GM10248 (cell line): ENCODE results near the gene ZNF497.

Experiments
- CTCF ChIA-PET: fragments of 300-600 bp; sonication (Branson Sonifier 250); formaldehyde crosslinking; extraction: SDS; loops from one replicate; lab custom pipeline; 2021; ENCODE audit warnings: antibody characterized with exemption; lab: Yijun Ruan, JAX
- POLR2A ChIA-PET: fragments of 350-650 bp; sonication (Branson Sonifier 250); formaldehyde crosslinking; extraction: SDS; loops from one replicate; lab custom pipeline; 2020; ENCODE audit warnings: antibody characterized with exemption; lab: Yijun Ruan, JAX
- DNase-seq: peaks from one replicate; pipeline ENCODE4 v3.0.0; 2012; ENCODE audit errors: extremely low spot score
- TF ChIP-seq, protein P1 (sequence below): IDR thresholded peaks from 2 replicates; pipeline ENCODE4 v1.5.1; 2012; ENCODE audit warnings: mild to moderate bottlenecking, low read depth; ENCODE audit errors: extremely low read depth, missing control alignments, control extremely low read depth

The ZNF497 gene

DNA sequence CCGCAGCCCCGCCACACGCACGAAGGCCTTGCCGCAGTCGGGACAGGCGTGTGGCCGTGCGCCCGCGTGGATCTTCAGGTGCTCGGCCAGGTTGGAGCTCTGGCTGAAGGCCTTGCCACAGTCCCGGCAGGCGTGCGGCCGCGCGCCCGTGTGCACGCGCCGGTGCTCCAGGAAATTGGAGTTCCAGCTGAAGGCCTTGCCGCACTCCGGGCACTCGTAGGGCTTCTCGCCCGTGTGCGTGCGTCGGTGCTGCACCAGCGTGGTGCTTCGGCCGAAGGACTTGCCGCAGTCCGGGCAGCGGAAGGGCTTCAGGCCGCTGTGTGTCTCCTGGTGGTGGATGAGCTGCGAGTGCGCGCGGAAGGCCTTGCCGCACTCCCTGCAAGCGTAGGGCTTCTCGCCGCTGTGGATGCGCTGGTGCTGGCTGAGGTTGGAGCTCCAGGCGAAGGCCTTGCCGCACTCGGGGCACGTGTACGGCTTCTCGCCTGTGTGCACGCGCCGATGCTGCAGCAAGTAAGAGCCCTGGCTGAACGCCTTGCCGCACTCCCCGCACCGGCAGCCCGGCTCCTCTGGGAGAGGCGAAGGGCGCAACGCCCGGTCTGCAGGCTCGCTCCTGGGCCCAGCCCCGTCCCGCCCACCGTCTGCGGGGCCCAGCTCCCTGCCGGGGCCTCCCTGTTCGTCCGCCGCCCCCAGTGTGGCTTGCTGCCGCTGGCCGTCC lies 5.6 kb downstream of the ZNF497 start:
- TF ChIP-seq, protein P1, sequence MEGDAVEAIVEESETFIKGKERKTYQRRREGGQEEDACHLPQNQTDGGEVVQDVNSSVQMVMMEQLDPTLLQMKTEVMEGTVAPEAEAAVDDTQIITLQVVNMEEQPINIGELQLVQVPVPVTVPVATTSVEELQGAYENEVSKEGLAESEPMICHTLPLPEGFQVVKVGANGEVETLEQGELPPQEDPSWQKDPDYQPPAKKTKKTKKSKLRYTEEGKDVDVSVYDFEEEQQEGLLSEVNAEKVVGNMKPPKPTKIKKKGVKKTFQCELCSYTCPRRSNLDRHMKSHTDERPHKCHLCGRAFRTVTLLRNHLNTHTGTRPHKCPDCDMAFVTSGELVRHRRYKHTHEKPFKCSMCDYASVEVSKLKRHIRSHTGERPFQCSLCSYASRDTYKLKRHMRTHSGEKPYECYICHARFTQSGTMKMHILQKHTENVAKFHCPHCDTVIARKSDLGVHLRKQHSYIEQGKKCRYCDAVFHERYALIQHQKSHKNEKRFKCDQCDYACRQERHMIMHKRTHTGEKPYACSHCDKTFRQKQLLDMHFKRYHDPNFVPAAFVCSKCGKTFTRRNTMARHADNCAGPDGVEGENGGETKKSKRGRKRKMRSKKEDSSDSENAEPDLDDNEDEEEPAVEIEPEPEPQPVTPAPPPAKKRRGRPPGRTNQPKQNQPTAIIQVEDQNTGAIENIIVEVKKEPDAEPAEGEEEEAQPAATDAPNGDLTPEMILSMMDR = no peak
- ChIA-PET CTCF (no interaction called here), POLR2A (interaction anchor here (0.6 kb wide), 1 partner anchor 205 kb away, joined by 4 read pairs; no protein-coding TSS in a partner anchor)
- DNase-seq = no peak

DNA sequence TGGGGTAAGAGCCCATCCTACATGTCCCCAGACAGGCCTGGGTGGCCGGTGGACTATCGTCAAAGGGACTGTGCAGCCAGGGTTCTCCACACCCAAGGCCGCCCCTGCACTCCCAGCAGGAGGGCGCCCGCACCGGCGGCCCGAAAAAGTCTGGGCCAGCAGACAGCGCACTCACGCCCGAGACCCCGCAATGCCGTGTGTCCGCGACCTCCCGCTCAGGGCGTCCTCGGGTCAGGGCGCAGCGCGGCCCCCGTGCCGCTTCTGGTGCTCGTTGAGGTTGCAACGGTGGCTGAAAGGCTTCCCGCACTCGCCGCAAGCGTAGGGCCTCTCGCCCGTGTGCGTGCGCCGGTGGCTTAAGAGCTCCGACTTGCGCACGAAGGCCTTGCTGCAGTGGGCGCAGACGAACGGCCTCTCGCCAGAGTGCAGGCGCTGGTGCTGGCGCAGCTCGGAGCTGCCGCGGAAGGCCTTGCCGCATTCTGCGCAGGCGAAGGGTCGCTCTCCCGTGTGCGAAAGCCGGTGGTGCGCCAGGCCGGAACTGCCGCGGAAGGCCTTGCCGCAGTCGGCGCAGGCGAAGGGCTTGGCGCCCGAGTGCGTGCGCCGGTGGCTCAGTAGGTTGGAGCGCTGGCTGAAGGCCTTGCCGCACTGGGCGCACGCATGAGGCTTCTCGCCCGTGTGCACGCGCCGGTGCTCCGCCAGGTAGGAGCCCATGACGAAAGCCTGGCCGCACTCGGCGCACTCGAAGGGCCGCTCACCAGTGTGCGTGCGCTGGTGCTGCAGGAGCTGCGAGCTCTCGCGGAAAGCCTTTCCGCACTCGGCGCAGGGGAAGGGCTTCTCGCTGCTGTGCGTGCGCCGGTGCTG lies 6.4 kb downstream of the ZNF497 start:
- no peak for DNase-seq

DNA sequence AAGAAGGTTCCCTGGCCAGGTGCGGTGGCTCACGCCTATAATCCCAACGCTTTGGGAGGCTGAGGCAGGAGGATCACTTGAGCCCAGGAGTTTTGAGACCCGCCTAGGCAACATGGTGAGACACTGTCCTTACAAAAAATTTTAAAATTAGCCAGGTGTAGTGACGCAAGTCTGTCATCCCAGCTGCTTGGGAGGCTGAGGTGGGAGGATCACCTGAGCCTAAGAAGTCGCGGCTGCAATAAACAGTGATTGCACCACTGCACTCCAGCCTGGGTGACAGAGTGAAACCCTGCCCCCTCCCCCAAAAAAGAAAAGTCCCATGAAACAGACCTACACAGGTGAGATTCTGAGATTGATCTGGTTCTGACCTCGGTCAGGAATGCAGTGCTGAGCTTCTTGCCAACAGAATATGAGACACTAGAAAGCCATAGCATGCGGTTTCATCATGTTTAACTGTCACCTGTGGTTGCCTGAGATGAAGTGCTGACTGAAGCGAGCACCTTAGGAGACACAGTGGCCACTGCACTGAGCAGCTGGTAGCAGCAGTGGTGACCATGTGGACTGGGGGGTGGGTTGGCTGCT lies 7.2 kb downstream of the ZNF497 start:
- TF ChIP-seq, protein P1 = no peak
- CTCF ChIA-PET = interaction anchor here (1.5 kb wide), 1 partner anchor 165 kb away, joined by 4 read pairs; the partner anchor contains the start of gene ZBTB45
- POLR2A ChIA-PET = no interaction called here
- DNase-seq = no peak

More for the DNA sequence above, 6.4 kb downstream of the ZNF497 start:
- POLR2A ChIA-PET = interaction anchor here (0.6 kb wide), 1 partner anchor 206 kb away, joined by 4 read pairs; no protein-coding TSS in a partner anchor
- CTCF ChIA-PET = no interaction called here
- TF ChIP-seq, protein P1 = no peak

DNA sequence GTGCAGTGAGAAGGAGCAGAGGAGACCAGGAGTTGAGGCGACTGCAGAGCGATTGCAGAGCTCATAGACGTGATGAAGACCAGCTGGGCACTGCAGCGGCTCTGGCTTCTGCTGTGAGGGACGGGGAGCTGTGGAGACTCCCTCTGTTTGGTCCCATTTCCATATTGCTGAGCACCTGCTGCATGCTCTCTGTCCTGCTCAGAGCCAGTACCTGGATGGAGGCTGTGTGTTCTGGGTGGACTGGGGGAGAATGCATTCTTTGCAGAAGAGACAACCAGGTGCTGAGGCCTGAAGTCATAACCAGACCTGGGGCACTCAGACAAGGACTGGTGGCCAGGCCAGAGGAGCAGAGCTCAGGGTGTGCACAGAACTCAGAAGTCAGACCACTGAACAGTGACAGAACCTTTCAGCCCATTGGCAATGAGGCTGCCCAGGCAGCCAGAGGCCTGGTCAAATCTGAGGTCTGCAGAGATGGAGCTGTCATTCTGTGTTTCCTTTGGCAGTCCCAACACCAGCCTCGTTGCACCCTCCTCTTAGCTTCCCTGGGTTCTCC lies 8.0 kb downstream of the ZNF497 start:
- no peak for DNase-seq
- TF ChIP-seq, protein P1 = no peak
- CTCF ChIA-PET = interaction anchor here (1.5 kb wide), 1 partner anchor 165 kb away, joined by 4 read pairs; the partner anchor contains the start of gene ZBTB45

DNA sequence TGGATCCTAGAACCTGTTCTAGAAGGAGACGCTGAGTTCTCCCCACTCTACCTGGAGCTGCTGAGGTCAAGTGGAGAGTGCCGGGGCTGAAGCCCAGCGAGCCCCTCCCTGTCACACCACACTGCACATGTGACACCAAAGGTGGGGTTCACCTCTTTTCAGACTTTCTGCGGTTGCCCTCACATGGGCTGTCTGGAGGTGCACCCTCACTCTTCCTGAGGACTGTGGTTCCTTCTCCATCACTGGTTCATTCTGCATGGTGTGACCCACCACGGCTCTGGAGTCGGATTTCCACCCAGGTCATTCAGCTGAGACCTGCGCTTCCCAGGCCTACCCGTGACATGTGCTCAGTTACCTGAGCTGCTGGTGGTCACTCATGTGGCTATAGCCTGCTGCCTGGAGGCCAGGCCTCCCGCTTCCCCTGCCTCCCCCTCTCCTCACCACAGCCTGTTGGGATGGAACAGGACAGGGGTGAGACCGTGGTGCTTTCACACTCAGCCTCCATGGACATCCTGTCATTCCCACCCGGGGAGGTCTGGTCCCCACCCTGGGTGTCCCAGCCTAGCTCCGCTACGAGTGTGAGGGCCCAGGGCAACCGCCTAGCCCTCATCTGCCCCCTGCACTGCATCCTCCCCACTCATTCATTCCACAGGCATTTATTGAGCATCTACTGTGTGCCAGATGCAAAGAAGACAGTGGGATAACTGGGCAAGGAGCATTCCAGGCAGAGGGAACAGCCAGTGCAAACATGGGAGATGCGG lies 8.7 kb downstream of the ZNF497 start:
- POLR2A ChIA-PET = no interaction called here
- TF ChIP-seq, protein P1 = no peak
- CTCF ChIA-PET = interaction anchor here (1.5 kb wide), 1 partner anchor 166 kb away, joined by 4 read pairs; the partner anchor contains the start of gene ZBTB45
- DNase-seq = no peak

More for the DNA sequence above, 8.0 kb downstream of the ZNF497 start:
- POLR2A ChIA-PET = no interaction called here
